ENCODE measurements around the gene SEMA3G. TPM values are rescaled to one million over a fixed set of nuclear protein-coding genes. Genes with fewer than 3 reads are reported as not detected.

SEMA3G gene
- total RNA-seq, 1 donor from 2014 or later: 0.93 TPM

GRCh38 chr3:52440249-52440551 lies 4.7 kb downstream of the SEMA3G start:
- no peak for DNase-seq (ENCODE audit: low spot score)
- no peak for ATAC-seq

GRCh38 chr3:52439426-52440248 lies 5.3 kb downstream of the SEMA3G start:
- DNase-seq (ENCODE audit: low spot score) (no peak), ATAC-seq (no peak)

- DNase-seq (ENCODE audit: low spot score): no peak
- ATAC-seq: no peak
Observed at GRCh38 chr3:52438579-52439425, 6.1 kb downstream of the SEMA3G start.

GRCh38 chr3:52438104-52438376 lies 6.9 kb downstream of the SEMA3G start:
- ATAC-seq: no peak
- DNase-seq (ENCODE audit: low spot score): no peak

GRCh38 chr3:52437326-52438103 lies 7.4 kb downstream of the SEMA3G start:
- DNase-seq (ENCODE audit: low spot score) (no peak), ATAC-seq (no peak)

- ATAC-seq: no peak
Observed at GRCh38 chr3:52436500-52437149, 8.3 kb downstream of the SEMA3G start.

GRCh38 chr3:52435246-52436101 lies 9.4 kb downstream of the SEMA3G start:
- no peak for DNase-seq (ENCODE audit: low spot score)
- no peak for ATAC-seq

More at GRCh38 chr3:52436500-52437149, 8.3 kb downstream of the SEMA3G start:
- no peak for DNase-seq (ENCODE audit: low spot score)

GRCh38 chr3:52434491-52435115 lies 10.3 kb downstream of the SEMA3G start:
- DNase-seq (ENCODE audit: low spot score) (no peak), ATAC-seq (no peak)

- DNase-seq (ENCODE audit: low spot score) (no peak), ATAC-seq (no peak)
Observed at GRCh38 chr3:52433996-52434479, 10.9 kb downstream of the SEMA3G start.

GRCh38 chr3:52433328-52433995 lies 11.4 kb downstream of the SEMA3G start:
- DNase-seq (ENCODE audit: low spot score): no peak
- no peak for ATAC-seq

- DNase-seq (ENCODE audit: low spot score) (no peak), ATAC-seq (no peak)
Observed at GRCh38 chr3:52432691-52433141, 12.2 kb downstream of the SEMA3G start.

GRCh38 chr3:52432225-52432624 lies 12.7 kb downstream of the SEMA3G start:
- ATAC-seq (no peak), DNase-seq (ENCODE audit: low spot score) (no peak)

- DNase-seq (ENCODE audit: low spot score) (no peak), ATAC-seq (no peak)
Observed at GRCh38 chr3:52431459-52432223, 13.3 kb downstream of the SEMA3G start.

GRCh38 chr3:52430416-52430810 lies 14.5 kb downstream of the SEMA3G start:
- DNase-seq (ENCODE audit: low spot score) (no peak), ATAC-seq (no peak)

GRCh38 chr3:52429779-52430415 lies 15.0 kb downstream of the SEMA3G start:
- DNase-seq (ENCODE audit: low spot score) (no peak), ATAC-seq (no peak)

GRCh38 chr3:52429031-52429430 lies 15.9 kb downstream of the SEMA3G start:
- no peak for ATAC-seq

GRCh38 chr3:52428151-52429005 lies 16.5 kb downstream of the SEMA3G start:
- DNase-seq (ENCODE audit: low spot score) (no peak), ATAC-seq (peak; percentile 96)

More at GRCh38 chr3:52429031-52429430, 15.9 kb downstream of the SEMA3G start:
- DNase-seq (ENCODE audit: low spot score): no peak

All from left lobe of liver (tissue), 2 donors.